ENCODE measurements around the gene PNMT. TPM values are rescaled to one million over a fixed set of nuclear protein-coding genes. Genes with fewer than 3 reads are reported as not detected.
A peak's percentile ranks its signal among the peaks of the same experiment; 100 is the strongest.

PNMT gene
- total and polyA plus RNA-seq, 2 experiments from 2014 or later = 1.9 to 2.5 TPM

DNA sequence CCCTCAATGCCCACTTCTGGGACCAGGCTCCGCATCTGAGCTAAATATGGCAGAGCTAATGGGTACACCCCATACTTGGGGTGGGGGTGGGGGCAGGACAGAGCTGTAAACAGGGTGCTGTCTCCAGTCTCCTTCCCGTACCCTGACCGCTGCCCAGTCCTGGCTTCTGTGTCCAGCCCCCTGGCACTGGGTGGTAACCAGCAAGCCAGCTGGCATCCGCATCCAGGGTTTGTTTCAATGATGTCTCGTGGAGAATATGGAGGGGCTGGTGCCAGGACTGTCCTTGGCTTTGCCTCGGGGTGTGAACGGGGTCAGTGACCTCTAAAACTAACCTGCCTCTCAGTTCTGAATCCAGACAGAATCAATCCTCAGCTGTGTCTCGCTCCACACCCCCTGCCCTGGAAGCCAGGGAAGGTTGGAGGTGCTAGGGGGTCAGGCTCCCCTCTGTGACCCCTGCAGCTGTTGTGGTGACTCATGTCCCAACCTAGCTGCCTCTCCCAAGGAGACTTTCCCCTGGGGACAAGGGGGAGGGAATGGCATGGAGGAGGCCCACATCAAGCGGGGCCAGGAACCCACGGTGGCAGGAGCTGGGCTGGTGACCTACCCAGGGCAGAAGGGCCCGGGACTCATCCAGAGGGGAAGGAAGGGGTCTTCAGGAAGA is 1.5 kb upstream of the PNMT start:
- Histone ChIP-seq H3K4me2 (peak overlapping the region; percentile 90), H4K20me1 (replicated peaks; ENCODE audit: insufficient read depth) (no peaks in the 10 kb centered on the region; the same call in 1 of the 2 replicates), H3K4me1 (ENCODE audit: insufficient read depth) (peaks cover 46% of the 10 kb centered on the region), H3K4me3 (peak overlapping the region; percentile 64), H3K27ac (ENCODE audit: low read depth) (no peak overlapping the region), H3K27me3 (ENCODE audit: insufficient read depth) (peaks cover 41% of the 10 kb centered on the region), H3K79me2 (replicated peaks; ENCODE audit: insufficient read depth) (no peaks in the 10 kb centered on the region), H3K36me3 (ENCODE audit: insufficient read depth) (no peaks in the 10 kb centered on the region), H2AFZ (no peak overlapping the region), H3K9me2 (ENCODE audit: insufficient read depth) (no peaks in the 10 kb centered on the region), H3F3A (replicated peaks; ENCODE audit: low read depth) (peaks cover 3% of the 10 kb centered on the region)
- DNase-seq (ENCODE audit: low spot score) (no peak), ATAC-seq (no peak)
- H3K4me3 Mint-ChIP-seq = peak overlapping the region; percentile 51; the same call in 2 of the 3 replicates
- peaks cover 48% of the 10 kb centered on the region for H3K4me1 Mint-ChIP-seq
- H3K36me3 Mint-ChIP-seq (ENCODE audit: low read depth) = no peaks in the 10 kb centered on the region; the same call in 2 of the 3 replicates
- TF ChIP-seq, protein P1, sequence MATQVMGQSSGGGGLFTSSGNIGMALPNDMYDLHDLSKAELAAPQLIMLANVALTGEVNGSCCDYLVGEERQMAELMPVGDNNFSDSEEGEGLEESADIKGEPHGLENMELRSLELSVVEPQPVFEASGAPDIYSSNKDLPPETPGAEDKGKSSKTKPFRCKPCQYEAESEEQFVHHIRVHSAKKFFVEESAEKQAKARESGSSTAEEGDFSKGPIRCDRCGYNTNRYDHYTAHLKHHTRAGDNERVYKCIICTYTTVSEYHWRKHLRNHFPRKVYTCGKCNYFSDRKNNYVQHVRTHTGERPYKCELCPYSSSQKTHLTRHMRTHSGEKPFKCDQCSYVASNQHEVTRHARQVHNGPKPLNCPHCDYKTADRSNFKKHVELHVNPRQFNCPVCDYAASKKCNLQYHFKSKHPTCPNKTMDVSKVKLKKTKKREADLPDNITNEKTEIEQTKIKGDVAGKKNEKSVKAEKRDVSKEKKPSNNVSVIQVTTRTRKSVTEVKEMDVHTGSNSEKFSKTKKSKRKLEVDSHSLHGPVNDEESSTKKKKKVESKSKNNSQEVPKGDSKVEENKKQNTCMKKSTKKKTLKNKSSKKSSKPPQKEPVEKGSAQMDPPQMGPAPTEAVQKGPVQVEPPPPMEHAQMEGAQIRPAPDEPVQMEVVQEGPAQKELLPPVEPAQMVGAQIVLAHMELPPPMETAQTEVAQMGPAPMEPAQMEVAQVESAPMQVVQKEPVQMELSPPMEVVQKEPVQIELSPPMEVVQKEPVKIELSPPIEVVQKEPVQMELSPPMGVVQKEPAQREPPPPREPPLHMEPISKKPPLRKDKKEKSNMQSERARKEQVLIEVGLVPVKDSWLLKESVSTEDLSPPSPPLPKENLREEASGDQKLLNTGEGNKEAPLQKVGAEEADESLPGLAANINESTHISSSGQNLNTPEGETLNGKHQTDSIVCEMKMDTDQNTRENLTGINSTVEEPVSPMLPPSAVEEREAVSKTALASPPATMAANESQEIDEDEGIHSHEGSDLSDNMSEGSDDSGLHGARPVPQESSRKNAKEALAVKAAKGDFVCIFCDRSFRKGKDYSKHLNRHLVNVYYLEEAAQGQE (IDR thresholded peaks at IDR 0.05; ENCODE audit: unreplicated experiment) = no peak
- TF ChIP-seq STAT1 (IDR thresholded peaks at IDR 0.05; ENCODE audit: unreplicated experiment) (no peak), POLR2AphosphoS5 (IDR thresholded peaks at IDR 0.05; ENCODE audit: low read depth) (no peak)
- TF ChIP-seq, protein P2, sequence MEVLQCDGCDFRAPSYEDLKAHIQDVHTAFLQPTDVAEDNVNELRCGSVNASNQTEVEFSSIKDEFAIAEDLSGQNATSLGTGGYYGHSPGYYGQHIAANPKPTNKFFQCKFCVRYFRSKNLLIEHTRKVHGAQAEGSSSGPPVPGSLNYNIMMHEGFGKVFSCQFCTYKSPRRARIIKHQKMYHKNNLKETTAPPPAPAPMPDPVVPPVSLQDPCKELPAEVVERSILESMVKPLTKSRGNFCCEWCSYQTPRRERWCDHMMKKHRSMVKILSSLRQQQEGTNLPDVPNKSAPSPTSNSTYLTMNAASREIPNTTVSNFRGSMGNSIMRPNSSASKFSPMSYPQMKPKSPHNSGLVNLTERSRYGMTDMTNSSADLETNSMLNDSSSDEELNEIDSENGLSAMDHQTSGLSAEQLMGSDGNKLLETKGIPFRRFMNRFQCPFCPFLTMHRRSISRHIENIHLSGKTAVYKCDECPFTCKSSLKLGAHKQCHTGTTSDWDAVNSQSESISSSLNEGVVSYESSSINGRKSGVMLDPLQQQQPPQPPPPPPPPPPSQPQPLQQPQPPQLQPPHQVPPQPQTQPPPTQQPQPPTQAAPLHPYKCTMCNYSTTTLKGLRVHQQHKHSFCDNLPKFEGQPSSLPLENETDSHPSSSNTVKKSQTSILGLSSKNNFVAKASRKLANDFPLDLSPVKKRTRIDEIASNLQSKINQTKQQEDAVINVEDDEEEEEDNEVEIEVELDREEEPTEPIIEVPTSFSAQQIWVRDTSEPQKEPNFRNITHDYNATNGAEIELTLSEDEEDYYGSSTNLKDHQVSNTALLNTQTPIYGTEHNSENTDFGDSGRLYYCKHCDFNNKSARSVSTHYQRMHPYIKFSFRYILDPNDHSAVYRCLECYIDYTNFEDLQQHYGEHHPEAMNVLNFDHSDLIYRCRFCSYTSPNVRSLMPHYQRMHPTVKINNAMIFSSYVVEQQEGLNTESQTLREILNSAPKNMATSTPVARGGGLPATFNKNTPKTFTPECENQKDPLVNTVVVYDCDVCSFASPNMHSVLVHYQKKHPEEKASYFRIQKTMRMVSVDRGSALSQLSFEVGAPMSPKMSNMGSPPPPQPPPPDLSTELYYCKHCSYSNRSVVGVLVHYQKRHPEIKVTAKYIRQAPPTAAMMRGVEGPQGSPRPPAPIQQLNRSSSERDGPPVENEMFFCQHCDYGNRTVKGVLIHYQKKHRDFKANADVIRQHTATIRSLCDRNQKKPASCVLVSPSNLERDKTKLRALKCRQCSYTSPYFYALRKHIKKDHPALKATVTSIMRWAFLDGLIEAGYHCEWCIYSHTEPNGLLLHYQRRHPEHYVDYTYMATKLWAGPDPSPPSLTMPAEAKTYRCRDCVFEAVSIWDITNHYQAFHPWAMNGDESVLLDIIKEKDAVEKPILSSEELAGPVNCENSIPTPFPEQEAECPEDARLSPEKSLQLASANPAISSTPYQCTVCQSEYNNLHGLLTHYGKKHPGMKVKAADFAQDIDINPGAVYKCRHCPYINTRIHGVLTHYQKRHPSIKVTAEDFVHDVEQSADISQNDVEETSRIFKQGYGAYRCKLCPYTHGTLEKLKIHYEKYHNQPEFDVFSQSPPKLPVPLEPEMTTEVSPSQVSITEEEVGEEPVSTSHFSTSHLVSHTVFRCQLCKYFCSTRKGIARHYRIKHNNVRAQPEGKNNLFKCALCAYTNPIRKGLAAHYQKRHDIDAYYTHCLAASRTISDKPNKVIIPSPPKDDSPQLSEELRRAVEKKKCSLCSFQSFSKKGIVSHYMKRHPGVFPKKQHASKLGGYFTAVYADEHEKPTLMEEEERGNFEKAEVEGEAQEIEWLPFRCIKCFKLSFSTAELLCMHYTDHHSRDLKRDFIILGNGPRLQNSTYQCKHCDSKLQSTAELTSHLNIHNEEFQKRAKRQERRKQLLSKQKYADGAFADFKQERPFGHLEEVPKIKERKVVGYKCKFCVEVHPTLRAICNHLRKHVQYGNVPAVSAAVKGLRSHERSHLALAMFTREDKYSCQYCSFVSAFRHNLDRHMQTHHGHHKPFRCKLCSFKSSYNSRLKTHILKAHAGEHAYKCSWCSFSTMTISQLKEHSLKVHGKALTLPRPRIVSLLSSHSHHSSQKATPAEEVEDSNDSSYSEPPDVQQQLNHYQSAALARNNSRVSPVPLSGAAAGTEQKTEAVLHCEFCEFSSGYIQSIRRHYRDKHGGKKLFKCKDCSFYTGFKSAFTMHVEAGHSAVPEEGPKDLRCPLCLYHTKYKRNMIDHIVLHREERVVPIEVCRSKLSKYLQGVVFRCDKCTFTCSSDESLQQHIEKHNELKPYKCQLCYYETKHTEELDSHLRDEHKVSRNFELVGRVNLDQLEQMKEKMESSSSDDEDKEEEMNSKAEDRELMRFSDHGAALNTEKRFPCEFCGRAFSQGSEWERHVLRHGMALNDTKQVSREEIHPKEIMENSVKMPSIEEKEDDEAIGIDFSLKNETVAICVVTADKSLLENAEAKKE (CRISPR knock-in tag; IDR thresholded peaks at IDR 0.05) = no peak
- H3K27me3 Mint-ChIP-seq (ENCODE audit: insufficient read depth, low read depth, poor library complexity) = peaks cover 29% of the 10 kb centered on the region
- no peak overlapping the region for H3K27ac Mint-ChIP-seq
- H3K9me3 Mint-ChIP-seq = no peaks in the 10 kb centered on the region; the same call in 2 of the 3 replicates
